OCI-LY7 (cell line): ENCODE data around the gene ZDHHC1. TPM values are rescaled to one million over a fixed set of nuclear protein-coding genes. Genes with fewer than 3 reads are reported as not detected.

ENCODE experiments used
- BruUV-seq: library from RNA; stranded (reverse); fragments of 400-500 nt; replicated peaks from 2 replicates; lab custom pipeline; 2021; lab: Mats Ljungman, UMichigan
- CTCF ChIA-PET: fragments of 300-600 bp; sonication (Branson Sonifier 250); formaldehyde crosslinking; loops from one replicate; lab custom pipeline; 2022; ENCODE audit warnings: antibody characterized with exemption; ENCODE audit not compliant: unreplicated experiment; lab: Charles Lee
- POLR2A ChIA-PET: fragments of 300-600 bp; sonication (Branson Sonifier 250); formaldehyde crosslinking; loops from one replicate; lab custom pipeline; 2022; ENCODE audit warnings: antibody characterized with exemption; lab: Charles Lee
- DNase-seq: peaks from one replicate; pipeline ENCODE4 v3.0.0-alpha.2; 2015; ENCODE audit warnings: low spot score
- H2AFZ ChIP-seq: fragments of 200-600 bp; sonication (generic), shearing (Covaris generic); 2 replicates; pipeline ENCODE4 v1.6.1; 2014; ENCODE audit warnings: mild to moderate bottlenecking, antibody characterized with exemption, low read length, moderate library complexity
- H3K27ac ChIP-seq: fragments of 200-600 bp; sonication (generic); 2 replicates; pipeline ENCODE4 v1.5.1; 2014; ENCODE audit warnings: mixed run types, low read depth, mild to moderate bottlenecking, moderate library complexity, low read length, inconsistent platforms; ENCODE audit not compliant: poor library complexity, severe bottlenecking
- H3K36me3 ChIP-seq: fragments of 200-600 bp; sonication (generic); 2 replicates; pipeline ENCODE4 v1.6.1; 2014; ENCODE audit warnings: mild to moderate bottlenecking, antibody characterized with exemption, low read length, moderate library complexity, mixed read lengths; ENCODE audit not compliant: insufficient read depth
- H3K4me1 ChIP-seq: fragments of 200-600 bp; sonication (generic); 2 replicates; pipeline ENCODE4 v1.5.1; 2014; ENCODE audit warnings: mild to moderate bottlenecking, low read length; ENCODE audit not compliant: insufficient read depth, poor library complexity, severe bottlenecking
- H3K4me2 ChIP-seq: fragments of 200-600 bp; sonication (generic); 2 replicates; pipeline ENCODE4 v1.6.1; 2014; ENCODE audit warnings: mild to moderate bottlenecking, low read length
- H3K4me3 ChIP-seq: fragments of 200-600 bp; sonication (generic); 2 replicates; pipeline ENCODE4 v1.5.1; 2014; ENCODE audit warnings: mild to moderate bottlenecking, low read depth, low read length; ENCODE audit not compliant: poor library complexity, severe bottlenecking
- H3K79me2 ChIP-seq: fragments of 200-600 bp; sonication (generic); 2 replicates; pipeline ENCODE4 v1.6.1; 2016; ENCODE audit warnings: low read depth, mild to moderate bottlenecking, low read length, moderate library complexity, mixed read lengths; ENCODE audit not compliant: insufficient read depth
- H3K9me2 ChIP-seq: fragments of 200-600 bp; sonication (generic); 2 replicates; pipeline ENCODE4 v1.6.1; 2016; ENCODE audit warnings: mild to moderate bottlenecking, low read length, mixed read lengths; ENCODE audit not compliant: insufficient read depth
- H3K9me3 ChIP-seq: fragments of 200-600 bp; sonication (generic); 2 replicates; pipeline ENCODE4 v1.6.1; 2014; ENCODE audit warnings: mild to moderate bottlenecking, mixed run types, low read length, mixed read lengths
- H4K20me1 ChIP-seq: fragments of 200-600 bp; sonication (generic); 2 replicates; pipeline ENCODE4 v1.6.1; 2014; ENCODE audit warnings: mild to moderate bottlenecking, antibody characterized with exemption, low read length, moderate library complexity, mixed read lengths; ENCODE audit not compliant: insufficient read depth
- CTCF ChIP-seq: fragments of 200-600 bp; sonication (generic); conservative IDR thresholded peaks from 2 replicates; pipeline ENCODE4 v1.5.1; 2014; ENCODE audit warnings: mild to moderate bottlenecking, antibody characterized with exemption, low read length, moderate library complexity, mixed read lengths
- EZH2phosphoT487 ChIP-seq: fragments of 200-600 bp; sonication (generic); IDR thresholded peaks from 2 replicates; pipeline ENCODE4 v1.6.1; 2018; ENCODE audit warnings: low read depth, borderline replicate concordance, mild to moderate bottlenecking, mixed run types, antibody characterized with exemption, low read length, moderate library complexity, mixed read lengths
- intact Hi-C: fragments of 100-400 bp; cut with micrococcal nuclease; formaldehyde crosslinking; loops from one replicate; pipeline ENCODE4 v1.10.0; 2022; ENCODE audit not compliant: unreplicated experiment
- small RNA-seq: library from RNA; depleted of rRNA; stranded (forward); fragments of <200 nt; gene quantifications from one replicate; pipeline ENCODE3, GENCODE V24; 2014
- total RNA-seq, 2 experiments: library from RNA; depleted of rRNA in 1 of 2; stranded (reverse); fragments of >200 nt in 1 of 2; shearing (Covaris generic) in 1 of 2; gene quantifications; 2 replicates each; pipeline ENCODE4 v1.2.3, GENCODE V29; 2014 to 2022

ZDHHC1 gene
- total RNA-seq, 2 experiments from 2014 or later = not detected

- H2AFZ ChIP-seq = no peak overlapping the region
- H3K4me3 ChIP-seq = no peak overlapping the region
- H3K27ac ChIP-seq = no peak overlapping the region
- H3K4me2 ChIP-seq = no peak overlapping the region
- H3K79me2 ChIP-seq = no peaks in the 10 kb centered on the region
- H4K20me1 ChIP-seq = no peaks in the 10 kb centered on the region
- ChIA-PET CTCF (no interaction called here), POLR2A (no interaction called here)
- TF ChIP-seq CTCF = no peak
- no peak for TF ChIP-seq EZH2phosphoT487
- H3K9me3 ChIP-seq = no peaks in the 10 kb centered on the region
- no peak for DNase-seq
- intact Hi-C loops = loop anchor here (5.0 kb wide), 1 partner anchor 52 kb away; no protein-coding TSS in a partner anchor
- H3K9me2 ChIP-seq = no peaks in the 10 kb centered on the region
- no TSS peak for BruUV-seq
- H3K4me1 ChIP-seq = no peaks in the 10 kb centered on the region
- no peaks in the 10 kb centered on the region for H3K36me3 ChIP-seq
Observed at GRCh38 chr16:67345401-67345800, 70.9 kb downstream of the ZDHHC1 start.

Small RNA genes lying within 50 kb of the gene (small RNA-seq; reads per million reads assigned to genes)
- gene RNU1-123P = not detected

Other genes with a start within 250 kb of the ZDHHC1 start
- 1.1 and 2.2 TPM in 2 replicates for gene NOL3, start 245.9 kb downstream of the ZDHHC1 start, total RNA-seq (2014; rRNA removed; shearing (Covaris generic))
- 4.1 and 4.4 TPM in 2 replicates for gene NOL3, start 245.9 kb downstream of the ZDHHC1 start, total RNA-seq (2022)
- gene MATCAP1, start 232.5 kb downstream of the ZDHHC1 start, total RNA-seq (2014; rRNA removed; shearing (Covaris generic)) = 18.0 and 22.9 TPM in 2 replicates
- 39.6 and 42.3 TPM in 2 replicates for gene MATCAP1, start 232.5 kb downstream of the ZDHHC1 start, total RNA-seq (2022)
- gene EXOC3L1, start 226.3 kb downstream of the ZDHHC1 start, total RNA-seq (2014; rRNA removed; shearing (Covaris generic)) = not detected in 2 replicates
- not detected in 2 replicates for gene EXOC3L1, start 226.3 kb downstream of the ZDHHC1 start, total RNA-seq (2022)
- gene E2F4, start 224.3 kb downstream of the ZDHHC1 start, total RNA-seq (2014; rRNA removed; shearing (Covaris generic)) = 139 and 157 TPM in 2 replicates
- gene E2F4, start 224.3 kb downstream of the ZDHHC1 start, total RNA-seq (2022) = 108 and 124 TPM in 2 replicates
- gene ELMO3, start 217.3 kb downstream of the ZDHHC1 start, total RNA-seq (2014; rRNA removed; shearing (Covaris generic)) = 7.7 and 7.8 TPM in 2 replicates
- 7.6 and 9.0 TPM in 2 replicates for gene ELMO3, start 217.3 kb downstream of the ZDHHC1 start, total RNA-seq (2022)
- gene TMEM208, start 189.3 kb downstream of the ZDHHC1 start, total RNA-seq (2014; rRNA removed; shearing (Covaris generic)) = 19.9 and 36.7 TPM in 2 replicates
- gene TMEM208, start 189.3 kb downstream of the ZDHHC1 start, total RNA-seq (2022) = 22.5 and 26.4 TPM in 2 replicates
- gene FHOD1, start 169.0 kb downstream of the ZDHHC1 start, total RNA-seq (2014; rRNA removed; shearing (Covaris generic)) = 16.0 and 16.5 TPM in 2 replicates
- gene FHOD1, start 169.0 kb downstream of the ZDHHC1 start, total RNA-seq (2022) = 44.1 and 55.0 TPM in 2 replicates
- 0.36 and 2.7 TPM in 2 replicates for gene SLC9A5, start 167.5 kb downstream of the ZDHHC1 start, total RNA-seq (2014; rRNA removed; shearing (Covaris generic))
- gene SLC9A5, start 167.5 kb downstream of the ZDHHC1 start, total RNA-seq (2022) = 3.6 and 4.2 TPM in 2 replicates
- not detected in 2 replicates for gene PLEKHG4, start 136.9 kb downstream of the ZDHHC1 start, total RNA-seq (2014; rRNA removed; shearing (Covaris generic))
- gene PLEKHG4, start 136.9 kb downstream of the ZDHHC1 start, total RNA-seq (2022) = 0.51 and 1.3 TPM in 2 replicates
- not detected in 2 replicates for gene KCTD19, start 89.7 kb downstream of the ZDHHC1 start, total RNA-seq (2014; rRNA removed; shearing (Covaris generic))
- 0.17 and 1.4 TPM in 2 replicates for gene KCTD19, start 89.7 kb downstream of the ZDHHC1 start, total RNA-seq (2022)
- gene LRRC36, start 89.7 kb downstream of the ZDHHC1 start, total RNA-seq (2014; rRNA removed; shearing (Covaris generic)) = not detected in 2 replicates
- not detected in 2 replicates for gene LRRC36, start 89.7 kb downstream of the ZDHHC1 start, total RNA-seq (2022)
- gene TPPP3, start 23.0 kb downstream of the ZDHHC1 start, total RNA-seq (2014; rRNA removed; shearing (Covaris generic)) = not detected in 2 replicates
- not detected in 2 replicates for gene TPPP3, start 23.0 kb downstream of the ZDHHC1 start, total RNA-seq (2022)
- not detected in 2 replicates for gene HSD11B2, start 14.6 kb upstream of the ZDHHC1 start, total RNA-seq (2014; rRNA removed; shearing (Covaris generic))
- not detected in 2 replicates for gene HSD11B2, start 14.6 kb upstream of the ZDHHC1 start, total RNA-seq (2022)
- 13.5 and 24.4 TPM in 2 replicates for gene ATP6V0D1, start 64.7 kb upstream of the ZDHHC1 start, total RNA-seq (2014; rRNA removed; shearing (Covaris generic))
- 34.0 and 38.0 TPM in 2 replicates for gene ATP6V0D1, start 64.7 kb upstream of the ZDHHC1 start, total RNA-seq (2022)
- gene AGRP, start 67.1 kb upstream of the ZDHHC1 start, total RNA-seq (2014; rRNA removed; shearing (Covaris generic)) = not detected in 2 replicates
- 0.52 TPM in 1 of 2 replicates, not detected in the other for gene AGRP, start 67.1 kb upstream of the ZDHHC1 start, total RNA-seq (2022)
- gene RIPOR1, start 112.4 kb upstream of the ZDHHC1 start, total RNA-seq (2014; rRNA removed; shearing (Covaris generic)) = 8.9 and 9.7 TPM in 2 replicates
- 26.4 and 40.2 TPM in 2 replicates for gene RIPOR1, start 112.4 kb upstream of the ZDHHC1 start, total RNA-seq (2022)
- gene CTCF, start 146.0 kb upstream of the ZDHHC1 start, total RNA-seq (2014; rRNA removed; shearing (Covaris generic)) = 70.6 and 72.1 TPM in 2 replicates
- 83.5 and 93.3 TPM in 2 replicates for gene CTCF, start 146.0 kb upstream of the ZDHHC1 start, total RNA-seq (2022)
- 98.0 and 114 TPM in 2 replicates for gene CARMIL2, start 228.7 kb upstream of the ZDHHC1 start, total RNA-seq (2014; rRNA removed; shearing (Covaris generic))
- gene CARMIL2, start 228.7 kb upstream of the ZDHHC1 start, total RNA-seq (2022) = 200 and 202 TPM in 2 replicates
- 33.7 and 41.7 TPM in 2 replicates for gene ACD, start 243.8 kb upstream of the ZDHHC1 start, total RNA-seq (2014; rRNA removed; shearing (Covaris generic))
- 45.4 and 50.2 TPM in 2 replicates for gene ACD, start 243.8 kb upstream of the ZDHHC1 start, total RNA-seq (2022)
- gene PARD6A, start 244.5 kb upstream of the ZDHHC1 start, total RNA-seq (2014; rRNA removed; shearing (Covaris generic)) = 12.3 and 23.3 TPM in 2 replicates
- gene PARD6A, start 244.5 kb upstream of the ZDHHC1 start, total RNA-seq (2022) = 10.5 and 14.0 TPM in 2 replicates